GM18909 (cell line): ENCODE measurements around the gene PHLPP1.

ENCODE experiments used
- ATAC-seq: cut with Tn5 transposase; IDR thresholded peaks from one replicate; pipeline ENCODE4 v1.9.1; 2021; ENCODE audit warnings: mild to moderate bottlenecking; ENCODE audit not compliant: unreplicated experiment, poor library complexity

Gene PHLPP1

DNA sequence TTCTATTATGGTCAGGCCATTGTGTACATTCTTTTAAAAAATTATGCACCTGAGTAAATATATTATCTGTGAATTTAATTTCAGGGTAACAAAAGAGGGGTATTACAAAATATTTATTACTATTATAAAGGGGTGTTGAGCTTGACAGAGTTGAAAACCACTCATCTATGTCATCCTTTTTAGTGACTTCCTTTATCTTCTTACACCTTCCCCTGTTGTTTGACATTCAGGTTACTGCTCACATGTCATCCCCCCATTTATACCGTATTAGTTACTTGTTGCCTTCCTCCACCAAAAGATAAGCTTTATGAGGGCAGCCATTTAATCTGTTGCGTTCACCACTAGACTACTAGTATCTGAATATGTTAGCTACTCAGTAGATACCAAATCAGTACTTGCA lies 313.0 kb downstream of the PHLPP1 start:
- ATAC-seq: no peak
